Measurements from ENCODE around the gene DNAI1. TPM values are rescaled to one million over a fixed set of nuclear protein-coding genes. Genes with fewer than 3 reads are reported as not detected.
A peak's percentile ranks its signal among the peaks of the same experiment; 100 is the strongest.
"Not testable (repeated sequence)": the region's sequence is repeated elsewhere in the genome, so short reads cannot be mapped to it uniquely, and the experiment has no call there.

The DNAI1 gene
- total RNA-seq, 3 donors from 2014 or later, result not detected

- ATAC-seq; H3K36me3 Mint-ChIP-seq (ENCODE audit: insufficient read depth); DNase-seq; H3K9me3 Mint-ChIP-seq; H3K4me3 Mint-ChIP-seq; H3K27me3 Mint-ChIP-seq (ENCODE audit: low read depth): not testable (repeated sequence)
- peaks cover 17% of the 10 kb centered on the region for H3K4me1 Mint-ChIP-seq (ENCODE audit: low read depth)
Measured at GRCh38 chr9:34438465-34438864, 20.1 kb upstream of the DNAI1 start.

DNA sequence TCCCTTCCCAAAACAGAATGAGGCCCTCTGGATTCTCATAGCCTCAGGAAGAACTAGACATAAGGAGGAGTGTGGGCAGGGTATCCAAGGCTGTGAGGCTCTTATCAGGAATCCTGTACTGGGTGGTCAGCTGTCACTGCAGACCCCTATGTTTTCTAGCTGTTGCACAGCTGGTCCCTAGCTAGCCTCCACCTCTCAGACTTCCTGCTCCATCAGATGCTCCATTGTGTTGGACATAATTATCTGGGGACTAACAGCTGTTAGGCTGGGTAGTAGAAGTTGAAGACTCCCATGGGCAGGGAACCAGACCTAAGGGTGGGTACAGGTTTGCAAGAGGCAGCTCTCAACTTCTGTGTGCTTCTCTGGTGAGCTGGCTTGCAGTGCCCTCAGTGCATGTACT lies 18.6 kb upstream of the DNAI1 start:
- Mint-ChIP-seq H3K27me3 (ENCODE audit: low read depth) (no peaks in the 10 kb centered on the region), H3K4me1 (ENCODE audit: low read depth) (peaks cover 17% of the 10 kb centered on the region), H3K9me3 (no peaks in the 10 kb centered on the region), H3K36me3 (ENCODE audit: insufficient read depth) (peaks cover 4% of the 10 kb centered on the region), H3K4me3 (no peak overlapping the region)
- DNase-seq (no peak), ATAC-seq (no peak)

DNA sequence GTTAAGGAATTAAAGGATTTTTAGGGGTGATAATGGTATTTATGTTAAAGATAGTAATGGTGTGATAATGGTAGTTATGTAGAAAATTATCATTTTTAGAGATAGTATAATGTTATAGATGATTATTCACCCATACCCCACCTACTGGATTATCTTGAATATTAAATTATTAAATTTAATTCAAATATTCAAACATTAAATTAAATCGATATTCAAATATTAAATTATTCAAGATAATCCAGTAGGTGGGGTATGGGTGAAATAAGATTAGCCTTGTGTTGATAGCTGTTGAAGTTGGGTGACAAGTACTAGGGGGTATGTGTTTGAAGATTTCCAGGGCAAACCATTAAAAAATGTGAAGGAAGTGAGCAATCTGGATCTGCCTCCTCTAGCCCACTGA lies 15.8 kb upstream of the DNAI1 start:
- no peak for DNase-seq
- peaks cover 17% of the 10 kb centered on the region for H3K4me1 Mint-ChIP-seq (ENCODE audit: low read depth)
- H3K9me3 Mint-ChIP-seq, result no peaks in the 10 kb centered on the region
- H3K36me3 Mint-ChIP-seq (ENCODE audit: insufficient read depth), result peaks cover 4% of the 10 kb centered on the region
- H3K27me3 Mint-ChIP-seq (ENCODE audit: low read depth), result no peaks in the 10 kb centered on the region
- ATAC-seq, result no peak
- H3K4me3 Mint-ChIP-seq, result no peak overlapping the region

- Mint-ChIP-seq H3K9me3 (no peaks in the 10 kb centered on the region), H3K36me3 (ENCODE audit: insufficient read depth) (peaks cover 4% of the 10 kb centered on the region), H3K4me3 (no peak overlapping the region), H3K27me3 (ENCODE audit: low read depth) (no peaks in the 10 kb centered on the region), H3K4me1 (ENCODE audit: low read depth) (peaks cover 17% of the 10 kb centered on the region)
- DNase-seq (no peak), ATAC-seq (no peak)
Measured at GRCh38 chr9:34443533-34443932, 15.1 kb upstream of the DNAI1 start.

DNA sequence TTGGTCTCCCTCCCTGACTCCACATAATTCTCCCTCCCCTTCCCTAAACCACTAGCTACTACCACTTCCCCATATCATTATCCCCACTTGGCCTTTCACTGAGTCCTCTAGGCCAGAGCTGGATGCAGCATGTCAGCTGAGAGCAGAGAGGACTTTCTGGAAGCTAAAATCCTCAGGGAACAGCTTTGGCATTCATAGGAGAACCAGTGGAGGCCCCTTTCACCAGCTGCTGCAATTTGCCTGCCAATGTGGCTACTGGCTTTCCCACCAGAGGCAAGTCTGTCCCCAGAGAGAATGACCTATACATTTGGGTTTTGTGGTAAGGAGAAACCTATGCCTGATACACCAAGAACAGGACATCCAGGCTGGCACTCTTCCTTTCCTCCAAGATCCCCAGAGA lies 14.6 kb upstream of the DNAI1 start:
- no peaks in the 10 kb centered on the region for H3K27me3 Mint-ChIP-seq (ENCODE audit: low read depth)
- H3K4me1 Mint-ChIP-seq (ENCODE audit: low read depth), result peaks cover 17% of the 10 kb centered on the region
- H3K4me3 Mint-ChIP-seq, result no peak overlapping the region
- peaks cover under 1% of the 10 kb centered on the region for H3K36me3 Mint-ChIP-seq (ENCODE audit: insufficient read depth)
- ATAC-seq (no peak), DNase-seq (no peak)
- no peaks in the 10 kb centered on the region for H3K9me3 Mint-ChIP-seq

DNA sequence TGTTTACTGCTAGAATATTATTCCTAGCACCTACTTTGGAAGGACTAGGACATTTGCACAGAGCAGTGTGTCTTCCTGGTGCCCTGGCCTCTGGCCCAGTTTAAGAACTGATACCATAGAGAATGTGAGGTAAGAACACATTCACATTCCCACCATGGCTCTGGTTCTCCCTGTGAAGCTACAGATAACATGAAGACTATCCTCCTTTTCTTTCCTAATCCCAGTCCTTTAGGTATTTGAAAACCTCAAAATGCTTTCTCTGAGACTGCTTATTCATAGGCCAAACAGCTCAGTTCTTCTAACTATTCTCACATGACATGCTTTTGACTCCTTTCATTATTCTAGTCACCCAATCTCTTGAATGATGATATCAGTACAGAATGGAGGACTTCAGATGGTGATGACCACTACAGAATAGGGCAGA lies 12.1 kb upstream of the DNAI1 start:
- Mint-ChIP-seq H3K4me3 (no peak overlapping the region), H3K36me3 (ENCODE audit: insufficient read depth) (no peaks in the 10 kb centered on the region), H3K4me1 (ENCODE audit: low read depth) (peaks cover 5% of the 10 kb centered on the region), H3K9me3 (no peaks in the 10 kb centered on the region), H3K27me3 (ENCODE audit: low read depth) (no peaks in the 10 kb centered on the region)
- ATAC-seq, result no peak
- DNase-seq, result no peak

GRCh38 chr9:34446951-34447350 lies 11.7 kb upstream of the DNAI1 start:
- H3K36me3 Mint-ChIP-seq (ENCODE audit: insufficient read depth), result no peaks in the 10 kb centered on the region
- no peak overlapping the region for H3K4me3 Mint-ChIP-seq
- peaks cover 6% of the 10 kb centered on the region for H3K4me1 Mint-ChIP-seq (ENCODE audit: low read depth)
- no peak for ATAC-seq
- no peaks in the 10 kb centered on the region for H3K9me3 Mint-ChIP-seq
- DNase-seq, result no peak
- H3K27me3 Mint-ChIP-seq (ENCODE audit: low read depth), result no peaks in the 10 kb centered on the region

GRCh38 chr9:34450644-34451043 lies 8.0 kb upstream of the DNAI1 start:
- H3K36me3 Mint-ChIP-seq (ENCODE audit: insufficient read depth), result peaks cover 6% of the 10 kb centered on the region
- DNase-seq, result no peak
- no peaks in the 10 kb centered on the region for H3K27me3 Mint-ChIP-seq (ENCODE audit: low read depth)
- peaks cover 11% of the 10 kb centered on the region for H3K4me1 Mint-ChIP-seq (ENCODE audit: low read depth)
- H3K4me3 Mint-ChIP-seq, result no peak overlapping the region
- no peak for ATAC-seq
- H3K9me3 Mint-ChIP-seq, result no peaks in the 10 kb centered on the region

GRCh38 chr9:34451135-34451534 lies 7.5 kb upstream of the DNAI1 start:
- H3K4me1 Mint-ChIP-seq (ENCODE audit: low read depth), result peaks cover 13% of the 10 kb centered on the region
- H3K4me3 Mint-ChIP-seq, result no peak overlapping the region
- no peaks in the 10 kb centered on the region for H3K9me3 Mint-ChIP-seq
- peaks cover 6% of the 10 kb centered on the region for H3K36me3 Mint-ChIP-seq (ENCODE audit: insufficient read depth)
- no peaks in the 10 kb centered on the region for H3K27me3 Mint-ChIP-seq (ENCODE audit: low read depth)
- DNase-seq (no peak), ATAC-seq (no peak)

- peaks cover 16% of the 10 kb centered on the region for H3K4me1 Mint-ChIP-seq (ENCODE audit: low read depth)
- ATAC-seq (no peak), DNase-seq (no peak)
- H3K9me3 Mint-ChIP-seq, result no peaks in the 10 kb centered on the region
- no peak overlapping the region for H3K4me3 Mint-ChIP-seq
- H3K36me3 Mint-ChIP-seq (ENCODE audit: insufficient read depth), result peaks cover 6% of the 10 kb centered on the region
- H3K27me3 Mint-ChIP-seq (ENCODE audit: low read depth), result no peaks in the 10 kb centered on the region
Measured at GRCh38 chr9:34451545-34451944, 7.1 kb upstream of the DNAI1 start.

- Mint-ChIP-seq H3K4me3 (no peak overlapping the region), H3K27me3 (ENCODE audit: low read depth) (no peaks in the 10 kb centered on the region), H3K9me3 (no peaks in the 10 kb centered on the region), H3K4me1 (ENCODE audit: low read depth) (peaks cover 26% of the 10 kb centered on the region), H3K36me3 (ENCODE audit: insufficient read depth) (peaks cover 6% of the 10 kb centered on the region)
- ATAC-seq (no peak), DNase-seq (no peak)
Measured at GRCh38 chr9:34452568-34452967, 6.0 kb upstream of the DNAI1 start.

GRCh38 chr9:34454571-34455065 lies 4.0 kb upstream of the DNAI1 start:
- Mint-ChIP-seq H3K36me3 (ENCODE audit: insufficient read depth) (peaks cover 6% of the 10 kb centered on the region), H3K27me3 (ENCODE audit: low read depth) (no peaks in the 10 kb centered on the region), H3K9me3 (no peaks in the 10 kb centered on the region), H3K4me1 (ENCODE audit: low read depth) (peaks cover 35% of the 10 kb centered on the region), H3K4me3 (no peak overlapping the region)
- DNase-seq (no peak), ATAC-seq (peak; percentile 22 to 28)

GRCh38 chr9:34456151-34456550 lies 2.5 kb upstream of the DNAI1 start:
- Mint-ChIP-seq H3K27me3 (ENCODE audit: low read depth) (no peaks in the 10 kb centered on the region), H3K4me3 (peak overlapping the region; percentile 33), H3K4me1 (ENCODE audit: low read depth) (peaks cover 35% of the 10 kb centered on the region), H3K36me3 (ENCODE audit: insufficient read depth) (peaks cover 6% of the 10 kb centered on the region), H3K9me3 (no peaks in the 10 kb centered on the region)
- no peak for DNase-seq
- no peak for ATAC-seq

- peaks cover 34% of the 10 kb centered on the region for H3K4me1 Mint-ChIP-seq (ENCODE audit: low read depth)
- H3K36me3 Mint-ChIP-seq (ENCODE audit: insufficient read depth), result peaks cover 6% of the 10 kb centered on the region
- peak overlapping the region; percentile 91 for H3K4me3 Mint-ChIP-seq
- H3K9me3 Mint-ChIP-seq, result no peaks in the 10 kb centered on the region
- no peaks in the 10 kb centered on the region for H3K27me3 Mint-ChIP-seq (ENCODE audit: low read depth)
- ATAC-seq (no peak), DNase-seq (no peak)
Measured at GRCh38 chr9:34456746-34457145, 1.9 kb upstream of the DNAI1 start.

- Mint-ChIP-seq H3K4me1 (ENCODE audit: low read depth) (peaks cover 33% of the 10 kb centered on the region), H3K9me3 (no peaks in the 10 kb centered on the region), H3K27me3 (ENCODE audit: low read depth) (no peaks in the 10 kb centered on the region), H3K4me3 (peak overlapping the region; percentile 91), H3K36me3 (ENCODE audit: insufficient read depth) (peaks cover 4% of the 10 kb centered on the region)
- peak; percentile 4 to 9 for ATAC-seq
- DNase-seq, result peak; percentile 4
Measured at GRCh38 chr9:34457266-34458012, 1.2 kb upstream of the DNAI1 start.

Data from activated T-cell treated with anti-CD3 and anti-CD28 coated beads, Interleukin-2, amount 50 U/mL, for 4 hours (primary cell).